SJCRH30 (cell line): ENCODE results near the gene ZNF774. TPM values are rescaled to one million over a fixed set of nuclear protein-coding genes. Genes with fewer than 3 reads are reported as not detected.

Experiments used
- DNase-seq, 2 experiments: peaks; one replicate each; pipeline ENCODE4 v3.0.0-alpha.2; 2015 to 2020
- H3K27ac ChIP-seq: fragments of 250-450 bp; sonication (Bioruptor Pico); 2 replicates; pipeline ENCODE4 v1.5.1; 2020; ENCODE audit warnings: mild to moderate bottlenecking, moderate library complexity
- H3K27me3 ChIP-seq: fragments of 250-450 bp; sonication (Bioruptor Pico); 2 replicates; pipeline ENCODE4 v1.5.1; 2020; ENCODE audit warnings: mild to moderate bottlenecking, moderate library complexity
- H3K36me3 ChIP-seq: fragments of 250-450 bp; sonication (Bioruptor Pico); 2 replicates; pipeline ENCODE4 v1.5.1; 2020; ENCODE audit warnings: mild to moderate bottlenecking, moderate library complexity
- H3K4me1 ChIP-seq: fragments of 250-450 bp; sonication (Bioruptor Pico); 2 replicates; pipeline ENCODE4 v1.5.1; 2020; ENCODE audit warnings: mild to moderate bottlenecking, moderate library complexity
- H3K4me3 ChIP-seq: fragments of 250-450 bp; sonication (Bioruptor Pico); 2 replicates; pipeline ENCODE4 v1.5.1; 2020; ENCODE audit warnings: mild to moderate bottlenecking, moderate library complexity
- H3K9me3 ChIP-seq: fragments of 250-450 bp; sonication (Bioruptor Pico); replicated peaks from 2 replicates; pipeline ENCODE4 v1.5.1; 2020; ENCODE audit warnings: mild to moderate bottlenecking, moderate library complexity
- total RNA-seq: library from RNA; depleted of rRNA; stranded (reverse); fragments of >200 nt; shearing (Covaris generic); gene quantifications from 2 replicates; pipeline ENCODE4 v1.2.3, GENCODE V29; 2014

Gene ZNF774
- total RNA-seq, 1 experiment from 2014 or later = 1.8 TPM

DNA sequence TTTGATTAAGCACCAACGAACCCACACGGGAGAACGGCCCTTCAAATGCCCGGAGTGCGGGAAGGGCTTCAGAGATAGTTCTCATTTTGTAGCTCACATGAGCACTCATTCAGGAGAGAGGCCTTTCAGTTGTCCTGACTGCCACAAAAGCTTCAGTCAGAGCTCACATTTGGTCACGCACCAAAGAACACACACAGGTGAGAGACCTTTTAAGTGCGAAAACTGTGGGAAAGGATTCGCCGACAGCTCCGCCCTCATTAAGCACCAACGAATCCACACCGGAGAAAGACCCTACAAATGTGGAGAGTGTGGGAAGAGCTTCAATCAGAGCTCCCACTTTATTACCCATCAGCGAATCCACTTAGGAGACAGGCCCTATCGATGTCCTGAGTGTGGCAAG, 8.7 kb downstream of the ZNF774 start:
- H3K4me1 ChIP-seq = peaks cover 2% of the 10 kb centered on the region; the same call in 1 of the 2 replicates
- no peaks in the 10 kb centered on the region for H3K27me3 ChIP-seq
- H3K27ac ChIP-seq = no peak overlapping the region
- no peaks in the 10 kb centered on the region; the same call in 1 of the 2 replicates for H3K9me3 ChIP-seq
- H3K4me3 ChIP-seq = no peak overlapping the region
- no peaks in the 10 kb centered on the region for H3K36me3 ChIP-seq
- no peak for DNase-seq

DNA sequence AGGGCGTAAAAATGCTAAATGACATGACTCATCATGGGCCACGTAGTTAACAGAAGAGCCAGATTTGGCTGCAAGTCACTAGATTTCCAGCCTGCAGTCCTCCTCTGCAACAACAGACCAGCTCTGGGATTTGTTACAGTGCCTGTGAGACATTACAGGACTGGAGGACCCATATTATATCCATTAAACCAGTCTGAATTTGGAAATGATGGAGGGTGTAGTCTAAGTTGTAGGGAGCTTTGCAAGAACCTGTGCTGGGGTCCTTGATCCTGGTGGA, 10.8 kb downstream of the ZNF774 start:
- Histone ChIP-seq H3K36me3 (no peaks in the 10 kb centered on the region), H3K9me3 (no peaks in the 10 kb centered on the region; the same call in 1 of the 2 replicates), H3K27ac (no peak overlapping the region), H3K4me1 (peaks cover 2% of the 10 kb centered on the region; the same call in 1 of the 2 replicates), H3K4me3 (no peak overlapping the region), H3K27me3 (no peaks in the 10 kb centered on the region)
- DNase-seq = no peak

DNA sequence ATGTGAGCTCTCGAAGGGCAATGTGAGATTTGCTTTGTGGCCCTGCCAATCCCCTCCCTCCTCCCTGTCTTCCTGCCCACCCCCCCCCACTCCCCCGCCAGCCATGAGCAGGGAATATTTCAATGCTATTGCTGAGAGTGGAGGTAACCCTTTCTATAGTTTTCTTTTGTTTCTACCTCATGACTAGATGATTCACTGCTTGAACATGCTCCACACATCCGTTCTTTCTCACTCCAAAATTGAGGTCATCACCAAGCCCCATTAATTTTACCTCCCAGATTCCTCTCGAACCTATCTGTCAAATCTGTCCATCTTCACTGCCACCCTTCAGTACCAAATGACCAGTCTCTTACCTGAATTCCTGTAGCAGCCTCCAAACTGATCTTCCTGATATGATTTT, 12.2 kb downstream of the ZNF774 start:
- no peaks in the 10 kb centered on the region for H3K36me3 ChIP-seq
- no peak overlapping the region for H3K27ac ChIP-seq
- H3K9me3 ChIP-seq = no peaks in the 10 kb centered on the region; the same call in 1 of the 2 replicates
- peaks cover 2% of the 10 kb centered on the region; the same call in 1 of the 2 replicates for H3K4me1 ChIP-seq
- no peak overlapping the region for H3K4me3 ChIP-seq
- DNase-seq = no peak
- no peaks in the 10 kb centered on the region for H3K27me3 ChIP-seq

DNA sequence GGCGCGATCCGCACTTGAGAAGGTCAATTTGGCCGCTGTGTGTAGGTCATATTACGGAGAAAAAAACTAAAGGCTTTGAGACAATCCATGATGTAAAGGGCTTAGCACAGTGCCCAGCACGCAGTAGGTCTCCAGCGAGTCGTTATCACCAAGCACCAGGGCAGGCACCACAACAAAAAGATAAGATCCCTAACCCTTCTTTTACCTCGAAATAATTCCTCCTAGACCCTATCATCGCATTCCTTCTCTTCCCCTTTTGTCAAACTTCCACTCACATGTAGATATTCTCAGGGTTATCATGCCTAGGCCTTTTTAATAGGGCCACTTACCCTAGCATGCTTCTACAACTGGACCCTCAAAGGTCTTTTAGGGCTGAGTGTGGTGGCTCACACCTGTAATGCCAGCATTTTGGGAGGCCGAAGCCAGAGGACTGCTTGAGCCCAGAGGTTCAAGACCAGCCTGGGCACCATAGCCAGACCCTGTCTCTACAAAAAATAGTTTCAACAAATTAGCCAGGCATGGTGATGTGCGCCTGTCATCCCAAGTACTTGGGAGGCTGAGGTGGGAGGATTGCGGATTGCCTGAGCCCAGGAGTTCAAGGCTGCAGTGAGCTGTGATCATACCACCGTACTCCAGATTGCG, 13.5 kb downstream of the ZNF774 start:
- DNase-seq = no peak
- H3K4me1 ChIP-seq = peaks cover 2% of the 10 kb centered on the region; the same call in 1 of the 2 replicates

DNA sequence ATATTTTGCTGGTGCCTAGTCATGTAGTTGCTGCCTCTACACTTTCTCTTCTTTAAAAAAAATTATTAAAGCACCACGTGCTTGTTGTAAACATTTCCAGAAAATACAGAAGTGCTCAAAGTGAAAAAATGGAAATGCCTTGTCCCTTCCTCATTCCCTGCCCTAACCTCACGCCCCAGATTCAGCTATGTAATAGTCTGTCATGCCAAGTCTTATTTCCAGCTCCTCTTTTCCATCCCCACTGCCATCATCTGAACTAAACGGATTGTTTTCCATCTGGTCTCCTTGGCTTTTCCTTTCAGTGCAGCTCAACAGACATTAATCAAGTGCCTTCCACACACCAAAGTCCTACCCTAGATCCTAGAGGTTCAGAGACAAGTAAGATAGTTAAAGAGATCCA, 15.5 kb downstream of the ZNF774 start:
- H3K4me1 ChIP-seq = no peaks in the 10 kb centered on the region; the same call in 1 of the 2 replicates
- no peaks in the 10 kb centered on the region for H3K9me3 ChIP-seq
- H3K27me3 ChIP-seq = no peaks in the 10 kb centered on the region
- no peak for DNase-seq
- no peaks in the 10 kb centered on the region for H3K36me3 ChIP-seq
- no peak overlapping the region for H3K4me3 ChIP-seq
- H3K27ac ChIP-seq = no peak overlapping the region

More for the DNA sequence above, 13.5 kb downstream of the ZNF774 start:
- no peaks in the 10 kb centered on the region for H3K27me3 ChIP-seq
- no peak overlapping the region for H3K4me3 ChIP-seq
- no peak overlapping the region for H3K27ac ChIP-seq
- no peaks in the 10 kb centered on the region; the same call in 1 of the 2 replicates for H3K9me3 ChIP-seq
- no peaks in the 10 kb centered on the region for H3K36me3 ChIP-seq

DNA sequence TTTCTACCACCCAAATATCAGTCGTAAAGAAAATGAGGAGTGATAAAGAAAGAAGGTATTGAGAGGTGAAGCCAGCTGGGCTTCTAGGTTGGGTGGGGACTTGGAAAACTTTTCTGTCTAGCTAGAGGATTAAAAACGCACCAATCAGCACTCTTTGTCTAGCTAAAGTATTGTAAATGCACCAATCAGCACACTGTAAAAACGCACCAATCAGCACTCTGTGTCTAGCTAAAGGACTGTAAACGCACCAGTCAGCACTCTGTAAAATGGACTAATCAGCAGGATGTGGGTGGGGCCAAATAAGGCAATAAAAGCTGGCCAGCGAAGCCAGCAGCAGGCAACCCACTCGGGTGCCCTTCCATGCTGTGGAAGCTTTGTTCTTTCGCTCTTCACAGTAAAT, 23.0 kb downstream of the ZNF774 start:
- Histone ChIP-seq H3K36me3 (no peaks in the 10 kb centered on the region), H3K4me1 (no peaks in the 10 kb centered on the region)

DNA sequence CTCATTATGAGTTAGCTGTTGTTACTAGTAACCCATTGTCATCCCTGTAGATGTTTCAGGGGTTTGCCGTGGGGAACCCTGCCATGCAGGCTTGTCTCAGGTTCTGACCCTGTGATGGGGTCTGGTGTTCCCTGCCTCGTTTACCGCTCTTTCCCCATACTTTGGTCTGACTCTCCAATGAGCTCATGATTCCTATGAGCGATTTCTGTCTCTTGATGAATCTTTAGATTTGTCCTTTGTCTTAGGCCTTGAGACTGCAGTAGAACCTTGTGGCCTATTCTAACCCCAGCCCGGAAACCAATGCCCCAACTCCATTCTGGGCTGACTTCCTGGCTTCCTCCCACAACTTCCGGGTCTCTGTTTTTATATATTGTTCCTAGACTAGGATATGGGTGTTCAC, 24.7 kb downstream of the ZNF774 start:
- DNase-seq = no peak
- Histone ChIP-seq H3K27me3 (no peaks in the 10 kb centered on the region), H3K36me3 (no peaks in the 10 kb centered on the region), H3K27ac (no peak overlapping the region), H3K4me3 (no peak overlapping the region), H3K9me3 (no peaks in the 10 kb centered on the region), H3K4me1 (no peaks in the 10 kb centered on the region)

More for the DNA sequence above, 23.0 kb downstream of the ZNF774 start:
- Histone ChIP-seq H3K9me3 (no peaks in the 10 kb centered on the region), H3K4me3 (no peak overlapping the region), H3K27me3 (no peaks in the 10 kb centered on the region), H3K27ac (no peak overlapping the region)
- DNase-seq = no peak

DNA sequence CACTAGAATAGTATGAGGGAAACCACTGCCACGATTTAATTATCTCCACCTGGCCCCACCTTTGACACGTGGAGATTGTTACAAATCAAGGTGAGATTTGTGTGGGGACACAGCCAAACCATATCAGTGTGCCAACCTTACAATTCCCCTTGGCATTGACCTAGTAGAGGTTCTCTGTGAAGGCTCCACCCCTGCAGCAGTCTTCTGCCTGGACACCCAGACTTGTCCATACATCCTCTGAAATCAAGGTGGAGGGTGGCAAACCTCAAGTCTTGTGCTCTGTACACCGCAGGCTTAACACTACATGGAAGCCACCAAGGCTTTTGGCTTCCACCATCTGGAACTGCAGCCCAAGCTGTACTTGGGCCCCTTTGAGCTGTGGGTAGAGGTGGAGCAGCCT, 27.2 kb downstream of the ZNF774 start:
- DNase-seq = no peak
- no peak overlapping the region for H3K27ac ChIP-seq
- H3K4me1 ChIP-seq = no peaks in the 10 kb centered on the region; the same call in 1 of the 2 replicates
- no peaks in the 10 kb centered on the region for H3K9me3 ChIP-seq
- no peaks in the 10 kb centered on the region for H3K27me3 ChIP-seq
- H3K36me3 ChIP-seq = no peaks in the 10 kb centered on the region
- no peak overlapping the region for H3K4me3 ChIP-seq

DNA sequence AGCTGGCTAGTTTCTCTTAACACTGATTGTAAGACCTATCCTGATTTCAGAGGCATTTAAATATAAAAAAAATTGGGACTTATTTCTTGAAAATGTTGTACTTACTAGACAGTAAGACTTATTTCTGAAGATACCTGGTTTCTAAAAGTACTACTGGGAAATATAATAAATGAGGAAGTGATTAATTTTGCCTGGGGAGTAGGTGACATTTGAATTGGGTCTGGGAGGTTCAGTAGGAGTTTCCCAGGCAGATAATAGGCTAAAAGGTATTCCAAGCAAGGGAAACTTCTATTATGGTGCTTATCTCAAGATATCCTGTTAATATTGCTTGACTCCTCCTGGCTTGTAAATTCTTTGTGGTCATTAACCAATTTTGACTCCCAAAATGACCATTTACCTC, 29.4 kb downstream of the ZNF774 start:
- Histone ChIP-seq H3K4me3 (no peak overlapping the region), H3K4me1 (no peaks in the 10 kb centered on the region; the same call in 1 of the 2 replicates), H3K36me3 (no peaks in the 10 kb centered on the region), H3K9me3 (no peaks in the 10 kb centered on the region), H3K27me3 (no peaks in the 10 kb centered on the region), H3K27ac (no peak overlapping the region)
- DNase-seq = no peak

DNA sequence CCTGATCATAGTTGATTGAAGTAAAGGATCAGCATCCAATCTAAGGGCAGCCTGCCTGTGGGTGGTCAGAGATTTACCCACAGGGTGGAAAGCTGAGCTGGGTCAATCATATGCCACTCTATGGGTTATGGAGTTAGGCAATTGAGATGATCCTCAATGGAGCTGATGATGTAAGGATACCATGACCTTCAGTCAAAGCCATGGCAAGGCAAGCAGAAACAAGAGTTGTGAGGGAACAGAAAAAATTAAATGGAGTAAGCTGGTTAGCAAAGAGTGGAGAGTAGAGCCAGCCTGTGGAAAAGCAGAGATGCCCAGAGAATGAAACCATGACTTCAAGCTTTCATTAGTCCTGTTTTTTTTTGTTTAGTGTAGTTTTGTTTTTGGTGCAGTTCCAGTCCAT, 30.2 kb downstream of the ZNF774 start:
- no peaks in the 10 kb centered on the region; the same call in 1 of the 2 replicates for H3K4me1 ChIP-seq
- H3K27ac ChIP-seq = no peak overlapping the region
- no peak overlapping the region for H3K4me3 ChIP-seq
- H3K27me3 ChIP-seq = no peaks in the 10 kb centered on the region
- H3K9me3 ChIP-seq = no peaks in the 10 kb centered on the region
- no peaks in the 10 kb centered on the region for H3K36me3 ChIP-seq
- no peak for DNase-seq

DNA sequence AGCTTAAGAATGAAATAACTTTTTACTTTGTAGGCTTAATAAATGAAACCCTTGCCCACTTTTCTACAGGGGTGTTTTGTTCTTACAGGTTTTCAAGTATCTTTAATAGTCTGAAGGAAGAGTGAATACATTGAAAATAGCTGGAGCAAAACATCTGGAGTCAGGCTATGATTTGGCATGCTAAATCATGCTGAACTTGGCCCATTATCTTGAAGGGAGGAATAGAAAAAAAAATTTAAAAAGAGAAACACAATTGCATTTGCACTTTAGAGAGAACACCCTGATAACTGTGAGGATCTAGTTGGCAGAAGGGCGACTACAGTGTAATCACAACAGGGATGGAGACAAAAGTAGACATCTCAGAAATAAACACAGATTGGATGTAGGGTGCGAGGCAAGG, 34.1 kb downstream of the ZNF774 start:
- H3K27ac ChIP-seq = no peak overlapping the region
- DNase-seq = no peak
- peaks cover 5% of the 10 kb centered on the region; the same call in 1 of the 2 replicates for H3K36me3 ChIP-seq
- no peaks in the 10 kb centered on the region; the same call in 1 of the 2 replicates for H3K4me1 ChIP-seq
- no peak overlapping the region for H3K4me3 ChIP-seq
- no peaks in the 10 kb centered on the region for H3K9me3 ChIP-seq
- no peaks in the 10 kb centered on the region for H3K27me3 ChIP-seq

DNA sequence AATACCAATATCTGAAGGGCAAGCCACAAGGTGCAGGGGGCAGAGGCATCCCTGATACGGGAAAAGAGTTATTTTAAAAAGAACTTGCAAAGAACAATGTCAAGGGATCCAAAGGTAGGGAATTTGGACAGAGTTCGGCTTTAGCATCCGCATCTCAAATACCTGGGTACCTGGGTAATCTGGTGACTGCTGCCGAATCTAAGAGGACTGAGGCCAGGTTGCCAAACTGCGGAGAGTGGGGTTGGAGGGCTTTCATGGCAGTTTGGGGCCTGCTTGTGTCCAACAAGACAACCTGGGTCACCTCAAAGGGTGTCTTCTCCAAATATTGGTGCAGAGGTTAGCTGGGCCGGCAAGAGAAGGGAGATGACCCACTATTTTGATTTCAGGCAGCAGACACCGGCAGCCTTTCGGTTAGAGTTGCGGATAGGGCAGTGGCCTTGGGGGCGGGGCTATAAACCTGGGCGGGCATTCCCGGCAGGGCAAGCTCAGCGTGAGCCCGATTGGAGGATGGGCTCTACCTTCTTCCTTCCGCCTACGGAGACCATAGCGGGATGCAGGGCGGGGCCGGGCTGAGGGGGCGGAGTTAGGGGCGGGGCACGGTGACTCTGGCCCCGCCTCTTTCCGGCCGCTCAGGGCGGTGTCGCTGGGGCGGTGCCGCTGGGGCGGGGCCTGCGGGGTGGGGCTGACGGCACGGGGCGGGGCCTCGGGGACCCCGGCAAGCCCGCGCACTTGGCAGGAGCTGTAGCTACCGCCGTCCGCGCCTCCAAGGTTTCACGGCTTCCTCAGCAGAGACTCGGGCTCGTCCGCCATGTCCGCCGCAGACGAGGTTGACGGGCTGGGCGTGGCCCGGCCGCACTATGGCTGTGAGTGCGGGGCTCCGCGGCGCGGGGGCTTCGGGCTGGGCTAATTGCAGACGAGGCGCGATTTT, 35.7 kb downstream of the ZNF774 start, which contains the start of gene IQGAP1:
IQGAP1 (plus strand) TSS at position 709 of the 928 bp plus-strand sequence; CDS start at position 809, 100 bp downstream.
- Histone ChIP-seq H3K4me1 (peaks cover 3% of the 10 kb centered on the region; the same call in 1 of the 2 replicates), H3K27ac (peak within 1 kb of the TSS; percentile 68), H3K27me3 (no peaks in the 10 kb centered on the region), H3K4me3 (peak within 1 kb of the TSS; percentile 86), H3K36me3 (peaks cover 15% of the 10 kb centered on the region; the same call in 1 of the 2 replicates), H3K9me3 (no peaks in the 10 kb centered on the region)
- peak; percentile 98 to 99 for DNase-seq

DNA sequence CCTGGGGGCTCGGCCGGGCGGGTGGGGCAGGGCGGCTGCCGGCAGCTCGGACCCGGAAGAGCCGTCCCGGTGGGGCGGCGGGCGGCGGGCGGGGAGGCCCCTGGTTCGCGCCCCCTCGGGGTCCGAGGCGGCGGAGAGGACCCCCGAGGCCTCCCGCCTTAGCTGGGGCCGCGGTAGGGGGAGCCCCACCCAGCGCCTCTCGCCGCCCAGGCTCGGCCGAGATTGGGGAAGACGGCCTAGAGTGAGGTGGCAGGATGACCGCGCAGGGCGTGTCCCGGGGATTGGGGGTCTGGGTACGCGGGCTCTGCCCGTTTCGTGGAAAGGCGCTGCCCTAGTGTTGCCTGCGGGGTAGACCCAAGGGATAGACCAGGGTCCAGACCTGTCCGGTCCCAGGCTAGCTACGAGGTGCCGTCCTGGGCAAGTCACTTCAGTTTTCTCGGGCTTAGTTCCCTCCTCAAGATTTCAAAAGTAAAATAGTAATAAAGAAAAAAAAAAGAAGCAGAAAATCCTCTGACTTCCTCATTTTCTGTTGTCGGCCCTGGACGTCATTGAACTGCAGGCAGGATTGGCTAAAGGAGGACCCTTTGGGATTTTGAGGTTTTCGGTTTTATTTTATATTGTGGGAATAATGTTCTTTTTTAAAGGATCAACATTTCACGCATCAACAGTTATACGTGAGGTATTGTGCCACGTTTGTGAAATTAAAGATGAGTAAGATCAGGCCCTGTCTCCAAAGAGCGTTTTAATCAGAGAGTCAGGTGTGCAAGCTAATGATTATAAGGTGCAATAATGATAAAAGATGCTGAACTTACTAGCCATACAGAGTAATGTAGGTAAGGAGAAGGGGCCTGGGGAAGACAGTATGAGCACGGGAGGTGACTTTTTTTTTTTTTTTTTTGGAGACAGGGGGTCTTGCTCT, 36.6 kb downstream of the ZNF774 start:
- peak overlapping the region; percentile 86 for H3K4me3 ChIP-seq

DNA sequence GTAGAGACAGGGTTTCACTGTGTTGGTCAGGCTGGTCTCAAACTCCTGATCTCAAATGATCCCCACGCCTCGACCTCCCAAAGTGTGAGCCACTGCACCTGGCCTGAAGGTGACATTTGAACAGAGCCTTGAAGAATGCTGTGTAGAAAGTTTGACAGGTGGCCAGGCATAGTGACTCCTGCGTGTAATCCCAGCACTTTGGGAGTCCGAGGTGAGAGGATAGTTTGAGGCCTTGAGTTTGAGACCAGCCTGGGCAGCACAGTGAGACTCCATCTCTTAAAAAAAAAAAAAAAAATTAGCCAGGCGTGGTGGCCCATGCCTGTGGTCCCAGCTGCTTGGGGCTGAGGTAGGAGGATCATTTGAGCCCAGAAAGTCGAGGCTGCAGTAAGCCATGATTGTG, 37.4 kb downstream of the ZNF774 start:
- H3K4me1 ChIP-seq = peaks cover 7% of the 10 kb centered on the region; the same call in 1 of the 2 replicates
- no peak overlapping the region for H3K27ac ChIP-seq
- no peak for DNase-seq

More for the DNA sequence above, 36.6 kb downstream of the ZNF774 start:
- Histone ChIP-seq H3K27ac (peak overlapping the region; percentile 68), H3K36me3 (peaks cover 22% of the 10 kb centered on the region), H3K27me3 (no peaks in the 10 kb centered on the region), H3K4me1 (peaks cover 3% of the 10 kb centered on the region; the same call in 1 of the 2 replicates), H3K9me3 (no peaks in the 10 kb centered on the region)
- DNase-seq = peak; percentile 77 to 81

More for the DNA sequence above, 37.4 kb downstream of the ZNF774 start:
- no peaks in the 10 kb centered on the region for H3K9me3 ChIP-seq
- H3K36me3 ChIP-seq = peaks cover 23% of the 10 kb centered on the region
- H3K4me3 ChIP-seq = peak overlapping the region; percentile 86; the same call in 1 of the 2 replicates
- no peaks in the 10 kb centered on the region for H3K27me3 ChIP-seq
